OCI-LY7 (cell line): ENCODE data around the gene IFNA2. TPM values are rescaled to one million over a fixed set of nuclear protein-coding genes. Genes with fewer than 3 reads are reported as not detected.
"Not testable (repeated sequence)": the region's sequence is repeated elsewhere in the genome, so short reads cannot be mapped to it uniquely, and the experiment has no call there.

ENCODE experiments used
- Bru-seq: library from RNA; stranded (reverse); fragments of 400-500 nt; gene quantifications from one replicate; lab custom pipeline; 2021; lab: Mats Ljungman, UMichigan
- BruChase-seq, 2 experiments: library from RNA; stranded (reverse); fragments of 400-500 nt; gene quantifications; one replicate each; lab custom pipeline; 2021; lab: Mats Ljungman, UMichigan
- BruUV-seq: library from RNA; stranded (reverse); fragments of 400-500 nt; replicated peaks from 2 replicates; lab custom pipeline; 2021; lab: Mats Ljungman, UMichigan
- CTCF ChIA-PET: fragments of 300-600 bp; sonication (Branson Sonifier 250); formaldehyde crosslinking; loops from one replicate; lab custom pipeline; 2022; ENCODE audit warnings: antibody characterized with exemption; ENCODE audit not compliant: unreplicated experiment; lab: Charles Lee
- POLR2A ChIA-PET: fragments of 300-600 bp; sonication (Branson Sonifier 250); formaldehyde crosslinking; loops from one replicate; lab custom pipeline; 2022; ENCODE audit warnings: antibody characterized with exemption; lab: Charles Lee
- DNase-seq: peaks from one replicate; pipeline ENCODE4 v3.0.0-alpha.2; 2015; ENCODE audit warnings: low spot score
- H2AFZ ChIP-seq: fragments of 200-600 bp; sonication (generic), shearing (Covaris generic); 2 replicates; pipeline ENCODE4 v1.6.1; 2014; ENCODE audit warnings: mild to moderate bottlenecking, antibody characterized with exemption, low read length, moderate library complexity
- H3K27ac ChIP-seq: fragments of 200-600 bp; sonication (generic); 2 replicates; pipeline ENCODE4 v1.5.1; 2014; ENCODE audit warnings: mixed run types, low read depth, mild to moderate bottlenecking, moderate library complexity, low read length, inconsistent platforms; ENCODE audit not compliant: poor library complexity, severe bottlenecking
- H3K36me3 ChIP-seq: fragments of 200-600 bp; sonication (generic); 2 replicates; pipeline ENCODE4 v1.6.1; 2014; ENCODE audit warnings: mild to moderate bottlenecking, antibody characterized with exemption, low read length, moderate library complexity, mixed read lengths; ENCODE audit not compliant: insufficient read depth
- H3K4me1 ChIP-seq: fragments of 200-600 bp; sonication (generic); 2 replicates; pipeline ENCODE4 v1.5.1; 2014; ENCODE audit warnings: mild to moderate bottlenecking, low read length; ENCODE audit not compliant: insufficient read depth, poor library complexity, severe bottlenecking
- H3K4me2 ChIP-seq: fragments of 200-600 bp; sonication (generic); 2 replicates; pipeline ENCODE4 v1.6.1; 2014; ENCODE audit warnings: mild to moderate bottlenecking, low read length
- H3K4me3 ChIP-seq: fragments of 200-600 bp; sonication (generic); 2 replicates; pipeline ENCODE4 v1.5.1; 2014; ENCODE audit warnings: mild to moderate bottlenecking, low read depth, low read length; ENCODE audit not compliant: poor library complexity, severe bottlenecking
- H3K79me2 ChIP-seq: fragments of 200-600 bp; sonication (generic); 2 replicates; pipeline ENCODE4 v1.6.1; 2016; ENCODE audit warnings: low read depth, mild to moderate bottlenecking, low read length, moderate library complexity, mixed read lengths; ENCODE audit not compliant: insufficient read depth
- H3K9me2 ChIP-seq: fragments of 200-600 bp; sonication (generic); 2 replicates; pipeline ENCODE4 v1.6.1; 2016; ENCODE audit warnings: mild to moderate bottlenecking, low read length, mixed read lengths; ENCODE audit not compliant: insufficient read depth
- H3K9me3 ChIP-seq: fragments of 200-600 bp; sonication (generic); 2 replicates; pipeline ENCODE4 v1.6.1; 2014; ENCODE audit warnings: mild to moderate bottlenecking, mixed run types, low read length, mixed read lengths
- H4K20me1 ChIP-seq: fragments of 200-600 bp; sonication (generic); 2 replicates; pipeline ENCODE4 v1.6.1; 2014; ENCODE audit warnings: mild to moderate bottlenecking, antibody characterized with exemption, low read length, moderate library complexity, mixed read lengths; ENCODE audit not compliant: insufficient read depth
- CTCF ChIP-seq: fragments of 200-600 bp; sonication (generic); conservative IDR thresholded peaks from 2 replicates; pipeline ENCODE4 v1.5.1; 2014; ENCODE audit warnings: mild to moderate bottlenecking, antibody characterized with exemption, low read length, moderate library complexity, mixed read lengths
- EZH2phosphoT487 ChIP-seq: fragments of 200-600 bp; sonication (generic); IDR thresholded peaks from 2 replicates; pipeline ENCODE4 v1.6.1; 2018; ENCODE audit warnings: low read depth, borderline replicate concordance, mild to moderate bottlenecking, mixed run types, antibody characterized with exemption, low read length, moderate library complexity, mixed read lengths
- intact Hi-C: fragments of 100-400 bp; cut with micrococcal nuclease; formaldehyde crosslinking; loops from one replicate; pipeline ENCODE4 v1.10.0; 2022; ENCODE audit not compliant: unreplicated experiment
- long read RNA-seq: library from polyadenylated mRNA; stranded (forward); transcript quantifications from one replicate; pipeline ENCODE4 v2.0.0, GENCODE V29; 2022
- total RNA-seq, 2 experiments: library from RNA; depleted of rRNA in 1 of 2; stranded (reverse); fragments of >200 nt in 1 of 2; shearing (Covaris generic) in 1 of 2; gene quantifications; 2 replicates each; pipeline ENCODE4 v1.2.3, GENCODE V29; 2014 to 2022

Gene IFNA2
- total RNA-seq (2014; rRNA removed; shearing (Covaris generic)) = not detected in 2 replicates
- not detected in 2 replicates for total RNA-seq (2022)
- Bru-seq, nascent RNA = not detected
- BruChase-seq, experiment 1, labeled RNA remaining after a 6-hour chase = not detected
- BruChase-seq, experiment 2, labeled RNA remaining after a 2-hour chase = not detected
- long read RNA-seq = 0 reads

- Histone ChIP-seq H2AFZ (no peak within 1 kb of the TSS), H3K36me3 (no peaks in the 10 kb centered on the region), H3K79me2 (no peaks in the 10 kb centered on the region), H3K4me3 (no peak within 1 kb of the TSS), H3K9me3 (no peaks in the 10 kb centered on the region), H3K9me2 (no peaks in the 10 kb centered on the region), H3K27ac (no peak within 1 kb of the TSS), H3K4me1 (no peaks in the 10 kb centered on the region), H3K4me2 (no peak within 1 kb of the TSS), H4K20me1 (peaks cover 3% of the 10 kb centered on the region; the same call in 1 of the 2 replicates)
- BruUV-seq = no TSS peak
- ChIA-PET POLR2A (interaction anchor here (0.6 kb wide), 1 partner anchor 126 kb away, joined by 6 read pairs; no protein-coding TSS in a partner anchor), CTCF (no interaction called here)
- DNase-seq = no peak
- TF ChIP-seq CTCF (no peak), EZH2phosphoT487 (no peak)
- intact Hi-C loops = no loop called here
Observed at GRCh38 chr9:21385131-21385670, at the start of gene IFNA2. TSS of gene IFNA2 (minus strand) at chr9:21385398. CDS start at chr9:21385329, 69 bp downstream.

DNA sequence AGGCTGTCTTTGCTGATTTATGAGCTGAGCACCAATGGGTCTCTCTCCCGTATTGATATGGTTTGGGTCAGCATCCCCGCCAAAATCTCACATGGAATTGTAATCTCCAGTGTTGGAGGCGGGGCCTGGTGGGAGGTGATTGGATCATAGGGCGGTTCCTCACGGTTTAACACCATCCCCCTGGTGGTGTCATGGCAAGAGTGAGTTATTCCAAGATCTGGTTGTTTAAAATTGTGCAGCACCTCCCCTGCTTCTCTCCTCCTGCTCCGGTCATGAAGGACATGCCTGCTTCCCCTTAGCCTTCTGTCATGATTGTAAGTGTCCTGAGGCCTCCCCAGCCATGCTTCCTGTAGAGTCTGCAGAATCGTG lies 49.8 kb upstream of the IFNA2 start:
- H3K4me3 ChIP-seq, H3K36me3 ChIP-seq, H4K20me1 ChIP-seq, H3K79me2 ChIP-seq, H3K9me3 ChIP-seq, H3K4me1 ChIP-seq, CTCF ChIA-PET, H3K9me2 ChIP-seq, H2AFZ ChIP-seq, BruUV-seq, H3K27ac ChIP-seq, H3K4me2 ChIP-seq, DNase-seq, intact Hi-C loops: not testable (repeated sequence)
- POLR2A ChIA-PET = interaction anchor here (0.6 to 1.1 kb wide), 2 partner anchors 347 to 1053 kb away, joined by 3 read pairs; no protein-coding TSS in a partner anchor

DNA sequence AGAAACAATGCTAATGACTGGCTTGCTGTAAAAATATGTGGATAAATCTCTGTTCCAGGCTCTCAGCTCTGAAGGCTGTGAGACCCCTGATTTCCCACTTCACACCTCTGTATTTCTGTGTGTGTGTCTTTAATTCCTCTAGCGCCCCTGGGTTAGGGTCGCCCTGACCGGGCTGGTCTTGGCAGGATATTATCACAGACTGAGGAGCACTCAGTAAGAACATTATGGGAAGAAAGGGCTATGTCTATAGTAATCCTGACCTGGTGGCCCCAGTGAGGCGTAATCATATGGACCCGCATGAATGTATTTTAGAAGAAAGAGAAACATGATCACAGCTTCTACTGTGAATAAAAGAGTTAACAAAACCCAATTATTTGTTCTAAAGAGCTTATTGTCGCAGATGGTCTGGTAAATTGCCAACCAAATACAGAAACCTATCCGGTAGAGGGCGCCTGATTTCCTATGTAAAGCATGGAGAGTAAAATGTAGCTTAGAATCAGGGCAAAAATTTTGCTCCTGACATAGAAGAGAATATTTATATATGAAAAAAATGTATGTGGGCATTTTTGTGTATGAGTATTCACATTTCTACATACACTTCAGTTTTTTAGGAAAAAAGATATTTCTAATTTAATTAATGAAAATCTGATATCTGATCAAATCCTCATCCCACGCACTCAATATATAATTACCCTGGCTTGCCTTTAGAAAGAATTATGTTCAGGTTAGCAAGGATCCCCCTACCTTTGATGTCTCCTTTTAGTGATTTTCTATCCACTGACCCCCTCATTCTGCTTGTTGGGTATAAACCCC lies 49.2 kb upstream of the IFNA2 start:
- TF ChIP-seq EZH2phosphoT487 (no peak), CTCF (peak; percentile 87)
- no peaks in the 10 kb centered on the region for H3K36me3 ChIP-seq
- H3K4me1 ChIP-seq = no peaks in the 10 kb centered on the region
- H4K20me1 ChIP-seq = no peaks in the 10 kb centered on the region
- no peak overlapping the region for H3K4me2 ChIP-seq
- H3K4me3 ChIP-seq = no peak overlapping the region
- H3K79me2 ChIP-seq = no peaks in the 10 kb centered on the region
- no peaks in the 10 kb centered on the region for H3K9me3 ChIP-seq
- no peak overlapping the region for H2AFZ ChIP-seq
- BruUV-seq = no TSS peak
- intact Hi-C loops = no loop called here
- POLR2A ChIA-PET = interaction anchor here (0.6 to 1.1 kb wide), 3 partner anchors 347 to 1955 kb away, joined by 3 to 5 read pairs (median 3); no protein-coding TSS in a partner anchor
- H3K27ac ChIP-seq = no peak overlapping the region
- H3K9me2 ChIP-seq = no peaks in the 10 kb centered on the region
- peak; percentile 57 for DNase-seq
- CTCF ChIA-PET = no interaction called here
